ENCODE measurements around the gene DACT3.

- TF ChIP-seq CTCF (IDR thresholded peaks at IDR 0.05) (no peak), ZFX (IDR thresholded peaks at IDR 0.05; ENCODE audit: borderline replicate concordance) (no peak)
These were observed at the start of gene DACT3 for GRCh38 chr19:46661020-46661731.
